ENCODE data around the gene WDR82. TPM values are rescaled to one million over a fixed set of nuclear protein-coding genes. Genes with fewer than 3 reads are reported as not detected.

Gene WDR82
- total RNA-seq, 4 donors from 2014 or later, result 42.9 to 56.9 (median 51.4) TPM

DNA sequence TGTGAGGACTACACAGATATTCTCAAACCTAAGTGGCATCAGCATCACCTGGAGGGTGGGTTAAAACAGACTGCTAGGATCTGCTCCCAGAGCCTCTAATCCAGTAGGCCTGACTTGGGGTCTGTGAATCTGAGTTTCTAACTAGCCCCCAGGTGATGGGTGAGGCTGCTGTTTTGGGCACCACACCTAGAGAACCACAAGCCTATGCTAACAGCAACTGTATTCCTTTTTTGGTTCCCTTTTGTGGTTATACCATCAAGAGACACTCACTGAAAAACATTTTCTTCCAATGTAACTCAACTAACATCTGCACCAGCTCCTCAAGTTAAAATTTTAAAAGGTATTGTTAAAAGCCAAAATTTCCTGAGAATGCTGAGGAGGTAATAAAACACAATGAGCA, 16.0 kb downstream of the WDR82 start:
- ATAC-seq (ENCODE audit: low FRiP score), result no peak
- no peak for DNase-seq (ENCODE audit: low spot score)
- TF ChIP-seq, protein P1, sequence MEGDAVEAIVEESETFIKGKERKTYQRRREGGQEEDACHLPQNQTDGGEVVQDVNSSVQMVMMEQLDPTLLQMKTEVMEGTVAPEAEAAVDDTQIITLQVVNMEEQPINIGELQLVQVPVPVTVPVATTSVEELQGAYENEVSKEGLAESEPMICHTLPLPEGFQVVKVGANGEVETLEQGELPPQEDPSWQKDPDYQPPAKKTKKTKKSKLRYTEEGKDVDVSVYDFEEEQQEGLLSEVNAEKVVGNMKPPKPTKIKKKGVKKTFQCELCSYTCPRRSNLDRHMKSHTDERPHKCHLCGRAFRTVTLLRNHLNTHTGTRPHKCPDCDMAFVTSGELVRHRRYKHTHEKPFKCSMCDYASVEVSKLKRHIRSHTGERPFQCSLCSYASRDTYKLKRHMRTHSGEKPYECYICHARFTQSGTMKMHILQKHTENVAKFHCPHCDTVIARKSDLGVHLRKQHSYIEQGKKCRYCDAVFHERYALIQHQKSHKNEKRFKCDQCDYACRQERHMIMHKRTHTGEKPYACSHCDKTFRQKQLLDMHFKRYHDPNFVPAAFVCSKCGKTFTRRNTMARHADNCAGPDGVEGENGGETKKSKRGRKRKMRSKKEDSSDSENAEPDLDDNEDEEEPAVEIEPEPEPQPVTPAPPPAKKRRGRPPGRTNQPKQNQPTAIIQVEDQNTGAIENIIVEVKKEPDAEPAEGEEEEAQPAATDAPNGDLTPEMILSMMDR (IDR thresholded peaks at IDR 0.05), result no peak

DNA sequence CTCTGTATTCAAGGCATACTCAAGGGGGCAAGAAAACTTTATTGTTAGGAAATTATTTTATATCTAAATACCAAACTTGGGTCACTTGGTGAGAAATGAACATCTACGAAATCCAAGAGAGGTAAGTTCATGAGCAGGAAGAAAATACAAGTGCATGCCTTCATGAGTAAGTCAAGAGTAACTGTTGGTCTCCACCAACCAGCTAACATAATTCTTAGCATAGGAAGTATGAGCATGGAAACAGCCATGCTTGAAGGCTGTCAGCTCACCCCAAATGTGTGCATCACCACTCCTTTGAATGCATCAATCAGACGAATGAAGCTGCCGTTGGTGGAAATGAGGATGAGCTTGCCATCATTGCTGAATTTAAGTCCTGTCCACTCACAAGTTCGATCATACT, 19.0 kb downstream of the WDR82 start:
- DNase-seq (ENCODE audit: low spot score) (no peak), ATAC-seq (ENCODE audit: low FRiP score) (no peak)
- TF ChIP-seq, protein P1 (IDR thresholded peaks at IDR 0.05), result no peak

DNA sequence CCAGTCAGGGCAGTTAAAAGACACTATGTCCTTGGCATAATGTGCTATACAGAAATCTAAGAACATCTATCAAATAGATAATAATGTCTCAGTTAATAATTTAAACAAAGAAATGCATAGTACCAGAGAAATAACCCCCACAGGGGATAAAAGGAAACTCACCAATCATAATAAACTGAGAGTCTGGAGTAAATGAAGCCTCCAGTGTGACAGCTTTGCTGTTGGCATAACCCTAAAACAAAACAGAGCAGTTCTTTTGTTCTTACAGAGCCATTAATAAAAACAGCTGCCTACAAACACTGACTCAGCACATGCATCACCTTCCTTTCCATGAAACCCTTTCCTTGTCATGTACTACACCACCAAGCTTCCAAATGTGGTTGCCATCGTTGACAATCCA, 19.4 kb downstream of the WDR82 start:
- TF ChIP-seq, protein P1 (IDR thresholded peaks at IDR 0.05), result no peak
- DNase-seq (ENCODE audit: low spot score) (no peak), ATAC-seq (ENCODE audit: low FRiP score) (no peak)

GRCh38 chr3:52257911-52258310, 20.5 kb downstream of the WDR82 start:
- ATAC-seq (ENCODE audit: low FRiP score), result no peak
- DNase-seq (ENCODE audit: low spot score), result no peak
- TF ChIP-seq, protein P1 (IDR thresholded peaks at IDR 0.05), result no peak

GRCh38 chr3:52256622-52257021, 21.8 kb downstream of the WDR82 start:
- TF ChIP-seq, protein P1 (IDR thresholded peaks at IDR 0.05), result no peak
- ATAC-seq (ENCODE audit: low FRiP score), result no peak
- no peak for DNase-seq (ENCODE audit: low spot score)

GRCh38 chr3:52256159-52256558, 22.3 kb downstream of the WDR82 start:
- ATAC-seq (ENCODE audit: low FRiP score), result no peak
- TF ChIP-seq, protein P1 (IDR thresholded peaks at IDR 0.05), result no peak
- no peak for DNase-seq (ENCODE audit: low spot score)

GRCh38 chr3:52254608-52255007, 23.8 kb downstream of the WDR82 start:
- DNase-seq (ENCODE audit: low spot score), result no peak
- ATAC-seq (ENCODE audit: low FRiP score), result no peak
- TF ChIP-seq, protein P1 (IDR thresholded peaks at IDR 0.05), result no peak
